A549 (cell line): ENCODE data around the gene SLC6A18. TPM values are rescaled to one million over a fixed set of nuclear protein-coding genes. Genes with fewer than 3 reads are reported as not detected.
"Not testable (repeated sequence)": the region's sequence is repeated elsewhere in the genome, so short reads cannot be mapped to it uniquely, and the experiment has no call there.

ENCODE experiments used
- ATAC-seq, 2 experiments: fragments of 200-7000 bp in 1 of 2; fragments of >200 bp in 1 of 2; cut with Nextera tagmentation in 1 of 2; cut with Tn5 transposase in 1 of 2; 3 replicates each; pipeline versions ENCODE4 v1.8.0 to v1.9.1; 2018 to 2020; ENCODE audit warnings: mild to moderate bottlenecking in 1 of 2, moderate library complexity in 1 of 2
- CTCF ChIA-PET: fragments of 300-600 bp; sonication (Branson Sonifier 250); formaldehyde crosslinking; extraction: SDS; loops from one replicate; lab custom pipeline; 2021; ENCODE audit warnings: antibody characterized with exemption, inconsistent platforms; lab: Yijun Ruan, JAX
- POLR2A ChIA-PET: fragments of 350-600 bp; formaldehyde crosslinking; extraction: SDS; loops from one replicate; lab custom pipeline; 2021; ENCODE audit warnings: antibody characterized with exemption, inconsistent platforms; lab: Yijun Ruan, JAX
- DNase-seq, 2 experiments: peaks; one replicate each; pipeline versions ENCODE4 v3.0.0 to v3.0.0-alpha.2; 2011 to 2016; ENCODE audit warnings: low read depth in 1 of 2, low spot score in 1 of 2
- FAIRE-seq: peaks from 2 replicates; lab custom pipeline; 2011; peaks lifted over from hg19 to GRCh38; lab: Jason Lieb, UNC
- H3K27ac ChIP-seq, 2 experiments: fragments of >200 bp; sonication (Bioruptor Twin); formaldehyde crosslinking; 3 replicates each; pipeline ENCODE4 v1.5.1; 2016 to 2017
- H3K4me1 ChIP-seq: fragments of >200 bp; sonication (Bioruptor Twin); formaldehyde crosslinking; 3 replicates; pipeline ENCODE4 v1.6.1; 2016
- H3K4me2 ChIP-seq: fragments of >200 bp; sonication (Bioruptor Twin); formaldehyde crosslinking; 3 replicates; pipeline ENCODE4 v1.6.1; 2016
- H3K4me3 ChIP-seq: fragments of >200 bp; sonication (Bioruptor Twin); formaldehyde crosslinking; 3 replicates; pipeline ENCODE4 v1.5.1; 2016
- H3K9me3 ChIP-seq: fragments of >200 bp; sonication (Bioruptor Twin); formaldehyde crosslinking; 3 replicates; pipeline ENCODE4 v1.6.1; 2016
- BCL3 ChIP-seq: fragments of >200 bp; sonication (Bioruptor Twin); formaldehyde crosslinking; IDR thresholded peaks from 3 replicates; pipeline ENCODE4 v1.6.1; 2016
- CBX2 ChIP-seq: fragments of 200-600 bp; sonication (generic); IDR thresholded peaks from 2 replicates; pipeline ENCODE4 v1.6.1; 2016; ENCODE audit warnings: low read depth, mild to moderate bottlenecking, borderline replicate concordance
- CEBPB ChIP-seq, 2 experiments: fragments of >200 bp in 1 of 2; sonication (Bioruptor Twin) in 1 of 2; formaldehyde crosslinking in 1 of 2; IDR thresholded peaks; 2 replicates each; pipeline ENCODE4 v1.6.1; 2012 to 2016
- EHMT2 ChIP-seq: fragments of 200-600 bp; sonication (generic); IDR thresholded peaks from 2 replicates; pipeline ENCODE4 v1.6.1; 2016; ENCODE audit warnings: antibody characterized with exemption, low read depth, mild to moderate bottlenecking, moderate library complexity
- FOSB ChIP-seq: fragments of 250-450 bp; sonication (Bioruptor Pico); IDR thresholded peaks from 2 replicates; pipeline ENCODE4 v1.5.0; 2020; ENCODE audit warnings: mild to moderate bottlenecking, moderate library complexity
- FOXS1 ChIP-seq: fragments of 250-450 bp; sonication (Bioruptor Pico); IDR thresholded peaks from 2 replicates; pipeline ENCODE4 v1.5.0; 2020; ENCODE audit warnings: mild to moderate bottlenecking, moderate library complexity
- HES2 ChIP-seq: fragments of >200 bp; sonication (Bioruptor Twin); formaldehyde crosslinking; IDR thresholded peaks from 2 replicates; pipeline ENCODE4 v1.6.1; 2016
- HOXA7 ChIP-seq: fragments of 250-450 bp; sonication (Bioruptor Pico); IDR thresholded peaks from 2 replicates; pipeline ENCODE4 v1.5.0; 2020; ENCODE audit warnings: mild to moderate bottlenecking, moderate library complexity
- JUNB ChIP-seq: fragments of >200 bp; sonication (Bioruptor Twin); formaldehyde crosslinking; IDR thresholded peaks from 2 replicates; pipeline ENCODE4 v1.6.1; 2016
- MAFK ChIP-seq: fragments of 450-650 bp; IDR thresholded peaks from 2 replicates; pipeline ENCODE4 v1.6.1; 2014; ENCODE audit not compliant: partially characterized antibody
- MAZ ChIP-seq: fragments of 150-350 bp; IDR thresholded peaks from 2 replicates; pipeline ENCODE4 v1.6.1; 2014; ENCODE audit warnings: antibody characterized with exemption, low read depth, low read length, borderline replicate concordance
- NPAS2 ChIP-seq: fragments of 250-450 bp; sonication (Bioruptor Pico); IDR thresholded peaks from 2 replicates; pipeline ENCODE4 v1.8.0; 2022; ENCODE audit warnings: mild to moderate bottlenecking, moderate library complexity, borderline replicate concordance
- NR3C1 ChIP-seq: fragments of >200 bp; sonication (Bioruptor Twin); formaldehyde crosslinking; IDR thresholded peaks from 3 replicates; pipeline ENCODE4 v1.6.1; 2017
- POLR2A ChIP-seq: IDR thresholded peaks from 2 replicates; pipeline ENCODE4 v1.6.1; 2012; ENCODE audit warnings: mild to moderate bottlenecking, low read length
- REST ChIP-seq: fragments of 200-600 bp; sonication (generic); IDR thresholded peaks from 2 replicates; pipeline ENCODE4 v1.6.1; 2016; ENCODE audit warnings: antibody characterized with exemption, mild to moderate bottlenecking, moderate library complexity
- TFCP2L1 ChIP-seq: fragments of 250-450 bp; sonication (Bioruptor Pico); IDR thresholded peaks from 2 replicates; pipeline ENCODE4 v1.5.0; 2021; ENCODE audit warnings: mild to moderate bottlenecking
- WGBS: methylation state at CpG from one replicate; pipeline ENCODE4 v1.1.6; 2017; ENCODE audit errors: missing lambda C conversion rate; 5-methylcytosine and 5-hydroxymethylcytosine counted together
- polyA plus RNA-seq, 4 experiments: library from polyadenylated mRNA; depleted of rRNA in 3 of 4; stranded (reverse); fragments of >200 nt; fragmentation: RNase III in 1 of 4; extraction: RNeasy Plus Mini Kit Qiagen cat#74134 plus additional on column Dnase treatment in 1 of 4; gene quantifications; 2 replicates in 3 of 4; 3 replicates in 1 of 4; pipeline ENCODE4 v1.2.3, GENCODE V29; 2011 to 2017
- TF ChIP-seq, protein P1 (sequence below): fragments of >200 bp; sonication (Bioruptor Twin); formaldehyde crosslinking; IDR thresholded peaks from 3 replicates; pipeline ENCODE4 v1.5.1; 2016

Gene SLC6A18
- polyA plus RNA-seq, 2 of the 4 experiments (the other 2 are of a cell fraction) = not detected

- no peaks in the 10 kb centered on the region for H3K9me3 ChIP-seq
- no peak for TF ChIP-seq EHMT2
- TF ChIP-seq FOXS1 = no peak
- TF ChIP-seq CBX2 = no peak
- no peak for TF ChIP-seq JUNB
- no peak for TF ChIP-seq MAFK
- TF ChIP-seq HES2 = no peak
- no peak for TF ChIP-seq REST
- TF ChIP-seq HOXA7 = no peak
- no peak for TF ChIP-seq TFCP2L1 (CRISPR knock-in tag)
- TF ChIP-seq MAZ = no peak
- TF ChIP-seq, all 56 proteins: peak for 0
- Histone ChIP-seq H3K4me2 (no peak overlapping the region), H3K27ac (no peak overlapping the region), H3K4me3 (no peak overlapping the region), H3K4me1 (no peaks in the 10 kb centered on the region)
- ATAC-seq (no peak), FAIRE-seq (no peak), DNase-seq (no peak)
- ChIA-PET POLR2A (no interaction called here), CTCF (no interaction called here)
- WGBS = 90% methylated on average over 16 of the region's 16 CpGs
Measured at GRCh38 chr5:1274471-1274870, 49.3 kb downstream of the SLC6A18 start.

DNA sequence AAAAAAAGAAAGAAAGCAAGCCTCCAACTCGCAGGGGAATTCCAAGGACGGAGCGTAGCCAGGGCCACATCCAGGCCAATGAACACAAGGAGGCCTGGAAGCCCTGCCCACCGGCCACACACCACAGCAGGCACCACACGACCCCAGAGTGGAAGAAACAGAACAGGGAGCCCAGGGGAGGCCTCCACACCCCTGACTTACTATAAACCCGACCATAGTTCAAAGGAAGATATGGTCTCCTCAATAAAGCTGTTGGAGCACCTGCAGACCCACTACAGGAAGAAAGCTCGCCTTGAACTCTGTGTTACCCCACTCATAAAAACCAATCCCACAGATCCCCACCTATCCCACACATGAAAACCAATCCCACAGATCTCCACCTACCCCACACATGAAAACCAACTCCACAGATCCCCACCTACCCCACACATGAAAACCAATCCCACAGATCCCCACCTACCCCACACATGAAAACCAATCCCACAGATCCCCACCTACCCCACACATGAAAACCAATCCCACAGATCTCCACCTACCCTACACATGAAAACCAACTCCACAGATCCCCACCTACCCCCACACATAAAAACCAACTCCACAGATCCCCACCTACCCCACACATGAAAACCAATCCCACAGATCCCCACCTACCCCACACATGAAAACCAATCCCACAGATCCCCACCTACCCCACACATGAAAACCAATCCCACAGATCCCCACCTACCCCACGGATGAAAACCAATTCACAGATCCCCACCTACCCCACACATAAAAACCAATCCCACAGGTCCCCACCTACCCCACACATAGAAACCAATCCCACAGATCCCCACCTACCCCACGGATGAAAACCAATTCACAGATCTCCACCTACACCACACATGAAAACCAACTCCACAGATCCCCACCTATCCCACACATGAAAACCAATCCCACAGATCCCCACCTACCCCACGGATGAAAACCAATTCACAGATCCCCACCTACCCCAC lies 50.5 kb downstream of the SLC6A18 start:
- H3K4me3 ChIP-seq, DNase-seq, H3K4me1 ChIP-seq, H3K27ac ChIP-seq, H3K9me3 ChIP-seq, H3K4me2 ChIP-seq, FAIRE-seq, ATAC-seq, POLR2A ChIA-PET: not testable (repeated sequence)
- CTCF ChIA-PET = interaction anchor here (0.6 kb wide), 1 partner anchor 9 kb away, joined by 3 read pairs; no protein-coding TSS in a partner anchor
- 89% methylated on average over 9 of the region's 10 CpGs for WGBS

- Histone ChIP-seq H3K4me2 (no peak overlapping the region), H3K9me3 (no peaks in the 10 kb centered on the region), H3K4me3 (no peak overlapping the region), H3K27ac (no peak overlapping the region), H3K4me1 (no peaks in the 10 kb centered on the region)
- CTCF ChIA-PET = interaction anchor here (0.7 to 0.8 kb wide), 2 partner anchors 10 to 68 kb away, joined by 3 to 4 read pairs; no protein-coding TSS in a partner anchor
- WGBS = 84% methylated on average over 16 of the region's 20 CpGs
- TF ChIP-seq NPAS2 (no peak), FOXS1 (no peak), CEBPB (IDR thresholded peaks at IDR 0.05) (no peak), HOXA7 (no peak), NR3C1 (no peak), FOSB (CRISPR knock-in tag) (no peak), HES2 (no peak), BCL3 (no peak), POLR2A (no peak)
- TF ChIP-seq, protein P1, sequence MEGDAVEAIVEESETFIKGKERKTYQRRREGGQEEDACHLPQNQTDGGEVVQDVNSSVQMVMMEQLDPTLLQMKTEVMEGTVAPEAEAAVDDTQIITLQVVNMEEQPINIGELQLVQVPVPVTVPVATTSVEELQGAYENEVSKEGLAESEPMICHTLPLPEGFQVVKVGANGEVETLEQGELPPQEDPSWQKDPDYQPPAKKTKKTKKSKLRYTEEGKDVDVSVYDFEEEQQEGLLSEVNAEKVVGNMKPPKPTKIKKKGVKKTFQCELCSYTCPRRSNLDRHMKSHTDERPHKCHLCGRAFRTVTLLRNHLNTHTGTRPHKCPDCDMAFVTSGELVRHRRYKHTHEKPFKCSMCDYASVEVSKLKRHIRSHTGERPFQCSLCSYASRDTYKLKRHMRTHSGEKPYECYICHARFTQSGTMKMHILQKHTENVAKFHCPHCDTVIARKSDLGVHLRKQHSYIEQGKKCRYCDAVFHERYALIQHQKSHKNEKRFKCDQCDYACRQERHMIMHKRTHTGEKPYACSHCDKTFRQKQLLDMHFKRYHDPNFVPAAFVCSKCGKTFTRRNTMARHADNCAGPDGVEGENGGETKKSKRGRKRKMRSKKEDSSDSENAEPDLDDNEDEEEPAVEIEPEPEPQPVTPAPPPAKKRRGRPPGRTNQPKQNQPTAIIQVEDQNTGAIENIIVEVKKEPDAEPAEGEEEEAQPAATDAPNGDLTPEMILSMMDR = no peak
- POLR2A ChIA-PET = no interaction called here
- no peak for FAIRE-seq
- no peak for DNase-seq
- no peak; a peak in 1 of 6 replicates for ATAC-seq
Measured at GRCh38 chr5:1276930-1277329, 51.7 kb downstream of the SLC6A18 start.
